HepG2 (cell line): ENCODE results near the gene LYPD4. TPM values are rescaled to one million over a fixed set of nuclear protein-coding genes. Genes with fewer than 3 reads are reported as not detected.

Source experiments
- ATAC-seq: fragments of 200-7000 bp; cut with Tn5 transposase; 3 replicates; pipeline ENCODE4 v1.9.1; 2020; ENCODE audit warnings: mild to moderate bottlenecking, moderate library complexity
- BruUV-seq: library from RNA; stranded (reverse); fragments of 400-500 nt; replicated peaks from 2 replicates; lab custom pipeline; 2021; lab: Mats Ljungman, UMichigan
- CTCF ChIA-PET: fragments of 300-600 bp; formaldehyde crosslinking; extraction: SDS; loops from one replicate; lab custom pipeline; 2021; ENCODE audit warnings: low total read pairs, inconsistent platforms, low intra/inter-chr PET ratio; lab: Yijun Ruan, JAX
- POLR2A ChIA-PET: fragments of 350-600 bp; sonication (Branson Sonifier 250); formaldehyde crosslinking; loops from one replicate; lab custom pipeline; 2020; ENCODE audit warnings: antibody characterized with exemption, inconsistent platforms; lab: Yijun Ruan, JAX
- DNase-seq: peaks from one replicate; pipeline ENCODE4 v3.0.0-alpha.2; 2015; ENCODE audit warnings: low spot score
- FAIRE-seq: peaks from 3 replicates; lab custom pipeline; 2011; peaks lifted over from hg19 to GRCh38; lab: Jason Lieb, UNC
- H2AFZ ChIP-seq: one replicate; pipeline ENCODE4 v1.6.1; 2011; ENCODE audit warnings: low read length, inconsistent platforms
- H3K27ac ChIP-seq: fragments of 300-600 bp; 3 replicates; pipeline ENCODE4 v1.8.0; 2011; ENCODE audit warnings: mixed run types, mild to moderate bottlenecking, mixed read lengths, low read length, inconsistent platforms; ENCODE audit not compliant: insufficient read depth; ENCODE audit errors: extremely low read length
- H3K27me3 ChIP-seq, 2 experiments: fragments of 200-600 bp in 1 of 2; 2 replicates in 1 of 2; 3 replicates in 1 of 2; pipeline versions ENCODE4 v1.6.0 to v1.8.0; 2011; ENCODE audit warnings: low read length in 2 of 2, mild to moderate bottlenecking in 2 of 2, moderate library complexity in 2 of 2, inconsistent platforms in 1 of 2; ENCODE audit not compliant: insufficient read depth in 2 of 2, control insufficient read depth in 1 of 2
- H3K36me3 ChIP-seq, 2 experiments: fragments of 200-600 bp in 1 of 2; replicated peaks in 1 of 2; 2 replicates in 1 of 2; 3 replicates in 1 of 2; pipeline versions ENCODE4 v1.5.1 to v1.8.0; 2011; ENCODE audit warnings: low read length in 2 of 2, inconsistent platforms in 1 of 2; ENCODE audit not compliant: insufficient read depth in 2 of 2, control insufficient read depth in 1 of 2
- H3K4me1 ChIP-seq: 2 replicates; pipeline ENCODE4 v1.5.1; 2012; ENCODE audit warnings: low read length, inconsistent platforms; ENCODE audit not compliant: insufficient read depth
- H3K4me2 ChIP-seq: 2 replicates; pipeline ENCODE4 v1.6.0; 2011; ENCODE audit warnings: low read depth, low read length, inconsistent platforms
- H3K4me3 ChIP-seq, 3 experiments: fragments of 200-600 bp in 1 of 3; sonication (generic), shearing (Covaris generic) in 1 of 3; replicated peaks in 1 of 3; 2 replicates each; pipeline ENCODE4 v1.5.1; 2011 to 2016; ENCODE audit warnings: low read length in 3 of 3, inconsistent platforms in 2 of 3, low read depth in 2 of 3, mild to moderate bottlenecking in 2 of 3, control low read depth in 1 of 3, mixed read lengths in 1 of 3; ENCODE audit not compliant: insufficient read depth in 1 of 3
- H3K79me2 ChIP-seq: one replicate; pipeline ENCODE4 v1.6.1; 2011; ENCODE audit warnings: low read length, inconsistent platforms; ENCODE audit not compliant: insufficient read depth
- H3K9ac ChIP-seq: 2 replicates; pipeline ENCODE4 v1.6.0; 2011; ENCODE audit warnings: mild to moderate bottlenecking, low read depth, low read length, inconsistent platforms; ENCODE audit not compliant: insufficient read depth
- H3K9me3 ChIP-seq: 2 replicates; pipeline ENCODE4 v1.5.1; 2012; ENCODE audit warnings: mild to moderate bottlenecking, low read length
- H4K20me1 ChIP-seq: 2 replicates; pipeline ENCODE4 v1.6.0; 2011; ENCODE audit warnings: inconsistent platforms, mild to moderate bottlenecking, low read length, moderate library complexity; ENCODE audit not compliant: insufficient read depth
- CTCF ChIP-seq: sonication (generic); formaldehyde crosslinking; IDR thresholded peaks from 2 replicates; pipeline ENCODE4 v1.5.0; 2020; ENCODE audit warnings: mild to moderate bottlenecking, missing genetic modification reagents, moderate library complexity
- DNMT1 ChIP-seq: sonication (generic); formaldehyde crosslinking; IDR thresholded peaks from 2 replicates; pipeline ENCODE4 v1.5.1; 2020; ENCODE audit warnings: mild to moderate bottlenecking, missing genetic modification reagents
- GZF1 ChIP-seq: sonication (generic); formaldehyde crosslinking; IDR thresholded peaks from 2 replicates; pipeline ENCODE4 v1.5.1; 2020; ENCODE audit warnings: mild to moderate bottlenecking, missing genetic modification reagents
- IRX3 ChIP-seq: sonication (generic); formaldehyde crosslinking; IDR thresholded peaks from 2 replicates; pipeline ENCODE4 v1.8.1; 2023; ENCODE audit warnings: mild to moderate bottlenecking, low read depth, missing genetic modification reagents, borderline replicate concordance
- NR1H2 ChIP-seq: sonication (generic); formaldehyde crosslinking; IDR thresholded peaks from 2 replicates; pipeline ENCODE4 v1.8.1; 2022; ENCODE audit warnings: low read depth, missing genetic modification reagents, borderline replicate concordance
- SNRNP70 ChIP-seq: fragments of 200-400 bp; formaldehyde crosslinking; IDR thresholded peaks from 2 replicates; pipeline ENCODE4 v1.6.1; 2017; ENCODE audit warnings: mild to moderate bottlenecking, low read depth, low read length, moderate library complexity
- TCF7L2 ChIP-seq: IDR thresholded peaks from 2 replicates; pipeline ENCODE4 v1.6.1; 2011; ENCODE audit warnings: mild to moderate bottlenecking, low read depth, low read length, moderate library complexity
- ZNF451 ChIP-seq: sonication (generic); formaldehyde crosslinking; IDR thresholded peaks from 2 replicates; pipeline ENCODE4 v1.5.0; 2020; ENCODE audit warnings: mild to moderate bottlenecking, missing genetic modification reagents
- ZNF460 ChIP-seq: sonication (generic); formaldehyde crosslinking; IDR thresholded peaks from 2 replicates; pipeline ENCODE4 v1.5.1; 2020; ENCODE audit warnings: missing genetic modification reagents, mild to moderate bottlenecking, borderline replicate concordance
- ZNF660 ChIP-seq: sonication (generic); formaldehyde crosslinking; IDR thresholded peaks from 2 replicates; pipeline ENCODE4 v1.5.1; 2020; ENCODE audit warnings: mild to moderate bottlenecking, low read depth, missing genetic modification reagents, borderline replicate concordance
- ZNF800 ChIP-seq: sonication (generic); formaldehyde crosslinking; IDR thresholded peaks from 2 replicates; pipeline ENCODE4 v1.4.0; 2020; ENCODE audit warnings: missing genetic modification reagents
- WGBS: methylation state at CpG from one replicate; pipeline ENCODE4 v1.1.6; 2017; ENCODE audit warnings: low lambda C conversion rate; 5-methylcytosine and 5-hydroxymethylcytosine counted together
- in situ Hi-C: cut with HindIII; loops from 2 replicates; pipeline ENCODE4 v1.10.0; 2017; ENCODE audit warnings: low pct_unique_long_range_greater_than_20kb; ENCODE audit not compliant: extremely low pct_ligation_motif_present
- intact Hi-C: fragments of 100-400 bp; cut with micrococcal nuclease; formaldehyde crosslinking; loops from one replicate; pipeline ENCODE4 v1.10.0; 2022; ENCODE audit not compliant: unreplicated experiment
- polyA plus RNA-seq, 8 experiments: library from polyadenylated mRNA; depleted of rRNA in 3 of 8; stranded (reverse) in 7 of 8; unstranded in 1 of 8; fragments of >200 nt; fragmentation: Illumina TruSeq in 4 of 8; extraction: Trizol in 4 of 8; gene quantifications; 2 replicates each; pipeline versions ENCODE4 v1.2.1 to v1.2.3, GENCODE V29; 2011 to 2016; ENCODE audit warnings: low read depth in 4 of 8, missing spikeins in 1 of 8, mixed read lengths in 1 of 8; ENCODE audit not compliant: insufficient read depth in 1 of 8
- total RNA-seq, 5 experiments: library from RNA; depleted of rRNA; stranded (reverse); fragments of >200 nt; fragmentation: Illumina TruSeq; extraction: Trizol; gene quantifications; 2 replicates each; pipeline ENCODE4 v1.2.3, GENCODE V29; 2016; ENCODE audit warnings: low read depth in 1 of 5

The LYPD4 gene
- total and polyA plus RNA-seq, 2 of the 13 experiments (the other 11 are each of a cell fraction or from before 2014, with no cell fraction given), result not detected

GRCh38 chr19:41853344-41853743 is 8.9 kb upstream of the LYPD4 start:
- H3K4me2 ChIP-seq, result no peak overlapping the region
- no peaks in the 10 kb centered on the region for H3K79me2 ChIP-seq
- H2AFZ ChIP-seq, result no peak overlapping the region
- 0% methylated on average over 2 of the region's 2 CpGs for whole genome bisulfite sequencing
- in situ Hi-C loops (no loop called here), intact Hi-C loops (no loop called here)
- no TSS peak for BruUV-seq
- no peak for DNase-seq
- no peaks in the 10 kb centered on the region for H4K20me1 ChIP-seq
- ATAC-seq, result no peak
- TF ChIP-seq SNRNP70, result no peak
- TF ChIP-seq ZNF451 (CRISPR knock-in tag), result no peak
- TF ChIP-seq ZNF460 (CRISPR knock-in tag), result no peak
- no peak for TF ChIP-seq TCF7L2
- no peak for TF ChIP-seq ZNF800 (CRISPR knock-in tag)
- TF ChIP-seq ZNF660 (CRISPR knock-in tag), result no peak
- no peak for TF ChIP-seq NR1H2 (CRISPR knock-in tag)
- TF ChIP-seq IRX3, result no peak
- TF ChIP-seq GZF1 (CRISPR knock-in tag), result no peak
- no peak for TF ChIP-seq DNMT1 (CRISPR knock-in tag)
- no peak for TF ChIP-seq CTCF (CRISPR knock-in tag)
- peaks cover 1 to 49% of the 10 kb centered on the region in 2 experiments; a peak in 4 of 5 replicates for H3K27me3 ChIP-seq
- H3K27ac ChIP-seq, result no peak overlapping the region
- no peaks in the 10 kb centered on the region for H3K36me3 ChIP-seq
- H3K4me1 ChIP-seq, result no peaks in the 10 kb centered on the region
- H3K9ac ChIP-seq, result no peak overlapping the region
- FAIRE-seq, result no peak
- no peak overlapping the region for H3K4me3 ChIP-seq
- POLR2A ChIA-PET, result no interaction called here
- CTCF ChIA-PET, result no interaction called here
- H3K9me3 ChIP-seq, result no peaks in the 10 kb centered on the region
